IPS-18c (cell line): ENCODE data around the gene ZNF771.
"Not testable (repeated sequence)": the region's sequence is repeated elsewhere in the genome, so short reads cannot be mapped to it uniquely, and the experiment has no call there.

Experiments used
- H3K4me3 ChIP-seq: 2 replicates; pipeline ENCODE4 v1.7.0; 2013; ENCODE audit warnings: low read depth, mild to moderate bottlenecking, low read length, moderate library complexity; ENCODE audit not compliant: insufficient read depth
- H3K9me3 ChIP-seq: one replicate; pipeline ENCODE4 v1.6.1; 2013; ENCODE audit warnings: mild to moderate bottlenecking, low read length, moderate library complexity; ENCODE audit not compliant: control insufficient read depth, insufficient read depth

The ZNF771 gene

DNA sequence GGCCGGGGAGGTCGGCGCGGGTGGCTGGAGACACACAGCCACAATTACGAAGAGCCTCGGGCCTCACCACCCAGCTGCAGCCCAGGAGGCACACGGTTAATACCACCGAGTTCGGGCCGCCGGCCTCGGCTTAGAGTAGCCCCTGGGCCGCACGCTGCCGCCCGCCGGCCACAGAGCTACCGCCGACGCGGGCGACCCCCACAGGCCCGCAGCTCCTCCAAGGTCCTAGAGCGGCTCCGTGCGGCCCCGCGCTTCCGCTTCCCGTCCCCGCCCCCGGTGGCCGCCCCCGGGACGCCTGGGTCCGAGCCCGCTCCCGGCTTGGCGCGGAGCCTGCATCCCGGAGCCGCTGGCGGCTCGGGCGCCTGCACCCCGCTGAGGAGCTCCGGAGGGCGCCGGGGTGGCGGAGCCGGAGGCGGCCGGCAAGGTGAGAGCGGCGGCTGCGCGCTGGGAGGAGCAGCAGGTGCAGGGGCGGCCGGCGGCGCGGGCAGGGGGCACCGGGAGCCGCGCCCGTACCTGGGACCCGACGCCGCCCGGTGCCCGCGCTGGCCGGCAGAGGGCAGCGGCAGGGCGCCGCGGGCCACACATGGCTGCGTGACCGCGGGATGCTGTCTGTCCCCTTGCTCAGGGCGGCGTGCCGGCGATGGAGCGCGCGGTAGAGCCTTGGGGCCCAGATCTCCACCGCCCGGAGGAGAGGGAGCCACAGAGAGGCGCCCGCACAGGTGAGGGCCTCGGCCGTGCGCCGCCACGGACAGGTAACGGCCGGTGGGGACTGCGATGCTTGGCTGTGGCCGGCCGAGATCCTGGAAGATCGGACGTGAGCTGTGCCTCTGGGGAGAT lies 12.0 kb upstream of the ZNF771 start, which contains the start of gene ZNF48:
Gene ZNF48 (plus strand): TSS at position 266 of the 837 bp plus-strand sequence. CDS start 375 bp downstream, at position 641.
- peak within 1 kb of the TSS; percentile 94 for H3K4me3 ChIP-seq
- H3K9me3 ChIP-seq: no peaks in the 10 kb centered on the region

GRCh38 chr16:30395992-30396585 lies 11.3 kb upstream of the ZNF771 start:
- Histone ChIP-seq H3K4me3 (peak overlapping the region; percentile 94), H3K9me3 (no peaks in the 10 kb centered on the region)

GRCh38 chr16:30396627-30397026 lies 10.8 kb upstream of the ZNF771 start:
- H3K9me3 ChIP-seq: not testable (repeated sequence)
- peak overlapping the region; percentile 94 for H3K4me3 ChIP-seq

DNA sequence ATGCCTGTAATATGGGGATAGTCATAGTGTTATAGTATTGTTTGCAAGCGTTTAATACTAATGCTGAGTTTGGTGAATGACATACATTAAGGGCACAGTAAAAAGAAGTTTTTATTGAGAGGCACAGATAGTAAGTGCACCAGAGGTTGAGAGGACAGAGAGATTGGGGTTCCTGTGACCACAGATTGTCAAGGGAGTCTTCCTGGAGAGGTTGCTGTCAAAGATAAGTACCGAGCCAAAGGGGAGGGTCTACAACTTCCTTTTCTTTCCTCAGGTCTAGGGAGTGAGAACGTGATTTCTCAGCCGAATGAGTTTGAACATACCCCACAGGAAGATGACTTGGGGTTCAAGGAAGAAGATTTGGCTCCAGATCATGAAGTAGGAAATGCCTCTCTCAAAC lies 10.3 kb upstream of the ZNF771 start:
- no peaks in the 10 kb centered on the region for H3K9me3 ChIP-seq
- no peak overlapping the region for H3K4me3 ChIP-seq

- H3K9me3 ChIP-seq: no peaks in the 10 kb centered on the region
Observed at GRCh38 chr16:30397776-30398660, 9.4 kb upstream of the ZNF771 start.

DNA sequence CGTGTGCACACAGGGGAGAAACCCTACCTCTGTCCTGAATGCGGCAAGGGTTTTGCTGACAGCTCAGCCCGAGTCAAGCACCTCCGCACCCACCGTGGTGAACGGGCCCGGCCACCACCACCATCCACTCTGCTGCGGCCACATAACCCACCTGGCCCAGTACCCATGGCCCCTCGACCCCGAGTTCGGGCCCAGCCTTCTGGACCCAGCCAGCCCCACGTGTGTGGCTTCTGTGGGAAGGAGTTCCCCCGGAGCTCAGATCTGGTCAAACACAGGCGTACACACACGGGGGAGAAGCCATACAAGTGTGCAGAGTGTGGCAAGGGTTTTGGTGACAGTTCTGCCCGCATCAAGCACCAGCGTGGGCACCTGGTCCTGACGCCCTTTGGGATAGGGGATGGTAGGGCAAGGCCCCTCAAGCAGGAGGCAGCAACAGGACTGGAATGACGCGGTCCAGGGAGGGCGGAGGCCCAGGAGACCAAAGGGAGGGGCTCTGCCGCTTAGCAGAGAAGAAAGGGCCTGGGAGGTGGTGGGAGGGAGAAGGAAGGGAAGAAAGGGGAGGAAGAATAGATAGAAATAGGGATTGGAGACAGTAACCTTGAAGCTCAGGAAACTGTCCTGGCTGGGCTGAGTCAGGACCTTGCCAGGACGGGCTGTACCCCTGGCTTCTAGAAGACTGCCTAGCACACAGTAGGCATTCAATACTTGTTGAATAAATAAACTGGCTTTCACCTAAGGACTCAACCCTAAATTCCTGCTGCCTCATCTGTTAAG lies 8.6 kb upstream of the ZNF771 start:
- Histone ChIP-seq H3K9me3 (no peaks in the 10 kb centered on the region), H3K4me3 (no peak overlapping the region)

More at GRCh38 chr16:30397776-30398660, 9.4 kb upstream of the ZNF771 start:
- H3K4me3 ChIP-seq: no peak overlapping the region

GRCh38 chr16:30399435-30400186 lies 7.8 kb upstream of the ZNF771 start:
- H3K9me3 ChIP-seq: no peaks in the 10 kb centered on the region
- peak overlapping the region; percentile 60 for H3K4me3 ChIP-seq

DNA sequence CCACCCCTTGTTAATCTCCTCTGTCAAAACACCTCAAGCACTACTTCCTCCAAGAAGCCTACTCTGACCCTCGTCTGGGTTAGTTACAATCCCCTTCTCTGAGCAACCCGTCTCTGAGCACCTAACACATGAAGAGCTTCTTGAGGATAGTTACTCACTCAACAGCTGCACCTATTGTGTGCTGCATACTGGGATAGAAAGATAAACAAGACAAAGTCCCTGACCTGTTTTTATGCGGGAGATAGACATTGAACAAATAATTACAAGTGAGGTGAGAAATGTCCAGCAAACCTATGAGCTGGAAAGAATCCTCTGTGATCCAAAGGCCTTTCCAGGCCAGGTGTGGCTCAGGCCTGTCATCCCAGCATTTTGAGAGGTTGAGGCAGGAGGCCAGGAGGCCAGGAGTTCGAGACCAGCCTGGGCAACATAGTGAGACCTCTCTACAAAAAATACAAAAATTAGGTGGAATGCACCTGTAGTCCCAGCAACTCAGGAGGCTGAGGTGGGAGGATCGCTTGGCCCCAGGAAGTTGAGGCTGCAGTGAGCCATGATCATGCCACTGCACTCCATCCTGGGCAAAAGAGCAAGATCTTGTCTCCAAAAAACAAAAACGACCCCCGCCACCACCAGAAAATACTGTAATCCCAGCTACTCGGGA lies 5.5 kb upstream of the ZNF771 start:
- Histone ChIP-seq H3K4me3 (no peak overlapping the region), H3K9me3 (no peaks in the 10 kb centered on the region)

DNA sequence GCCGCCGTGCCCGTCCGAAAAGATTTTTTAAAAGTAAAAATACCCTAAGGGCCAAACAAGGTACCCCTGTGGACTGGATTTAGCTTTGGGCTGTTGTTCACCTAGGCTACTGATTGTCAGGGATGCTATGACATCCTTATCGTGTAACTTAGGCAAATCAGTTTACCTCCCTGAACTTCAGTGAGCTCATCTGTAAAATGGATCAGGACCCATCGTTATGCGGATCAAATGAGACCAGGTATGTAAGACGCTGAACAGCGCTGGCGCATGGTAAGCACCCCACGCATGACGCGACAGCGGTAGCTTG lies 658 bp upstream of the ZNF771 start:
- peak overlapping the region; percentile 80 for H3K4me3 ChIP-seq
- no peaks in the 10 kb centered on the region for H3K9me3 ChIP-seq

DNA sequence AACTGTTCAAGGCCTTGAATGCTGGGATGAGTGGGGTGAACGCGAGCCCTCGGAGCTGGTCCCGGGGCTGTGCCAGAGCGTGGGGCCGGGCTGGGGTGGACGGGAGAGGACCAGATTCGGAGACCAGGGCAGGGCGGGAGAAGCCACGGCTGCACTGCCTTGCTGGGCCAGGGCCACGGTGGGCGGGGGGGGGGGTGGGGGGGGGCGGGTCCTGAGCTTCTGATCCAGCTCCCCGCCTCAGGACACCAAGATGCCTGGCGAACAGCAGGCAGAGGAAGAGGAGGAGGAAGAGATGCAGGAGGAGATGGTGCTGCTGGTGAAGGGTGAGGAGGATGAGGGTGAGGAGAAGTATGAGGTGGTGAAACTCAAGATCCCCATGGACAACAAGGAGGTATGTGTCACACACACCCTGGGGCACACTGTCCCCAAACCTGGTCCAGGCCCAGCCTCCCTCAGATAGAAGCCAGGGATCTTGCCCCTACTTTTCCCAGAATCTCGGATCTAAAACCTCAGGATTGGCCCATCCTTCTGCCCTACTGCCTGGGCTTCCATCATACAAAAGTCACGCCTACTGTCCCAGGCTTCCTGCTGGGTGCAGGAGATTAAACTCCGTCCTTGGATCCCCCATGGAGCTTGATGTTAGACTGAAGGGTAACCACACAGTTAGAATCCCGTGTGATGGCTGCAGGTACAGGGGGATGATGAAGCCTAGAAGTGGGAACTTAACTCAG lies 563 bp downstream of the ZNF771 start:
- H3K9me3 ChIP-seq: no peaks in the 10 kb centered on the region
- peak overlapping the region; percentile 80 for H3K4me3 ChIP-seq

- Histone ChIP-seq H3K4me3 (no peak overlapping the region), H3K9me3 (no peaks in the 10 kb centered on the region)
Observed at GRCh38 chr16:30409125-30410060, 2.0 kb downstream of the ZNF771 start.

DNA sequence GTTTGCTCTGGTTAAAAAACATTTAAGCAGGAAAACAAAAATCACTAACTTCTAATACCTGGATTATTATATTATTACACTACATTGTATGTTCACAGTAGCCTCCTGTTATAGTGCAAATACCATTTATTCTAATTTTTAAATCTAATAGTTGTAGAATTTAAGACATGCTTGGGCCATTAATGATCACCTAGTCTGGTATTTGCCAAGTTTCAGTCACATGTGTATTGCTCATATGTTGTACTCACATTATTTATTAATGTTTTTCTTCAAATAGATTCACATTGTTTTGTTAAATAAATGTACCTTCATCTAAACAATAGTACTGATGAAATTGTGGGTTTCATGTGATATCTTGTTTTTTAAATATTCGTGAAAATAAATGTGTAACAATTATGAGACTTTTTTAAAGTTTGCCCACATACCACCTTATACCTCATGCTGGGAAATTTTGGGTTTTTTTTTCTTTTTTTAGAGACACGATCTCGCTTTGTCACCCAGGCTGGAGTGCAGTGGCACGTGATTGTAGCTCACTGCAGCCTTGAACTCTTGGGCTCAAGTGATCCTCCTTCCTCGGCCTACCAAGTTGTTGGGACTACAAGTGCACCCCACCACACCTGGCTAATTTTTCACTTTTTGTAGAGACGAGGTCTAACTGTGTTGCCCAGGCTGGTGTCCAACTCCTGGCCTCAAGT lies 5.9 kb downstream of the ZNF771 start:
- H3K4me3 ChIP-seq: no peak overlapping the region
- no peaks in the 10 kb centered on the region for H3K9me3 ChIP-seq

GRCh38 chr16:30414159-30414558 lies 6.8 kb downstream of the ZNF771 start:
- no peak overlapping the region for H3K4me3 ChIP-seq
- H3K9me3 ChIP-seq: no peaks in the 10 kb centered on the region

DNA sequence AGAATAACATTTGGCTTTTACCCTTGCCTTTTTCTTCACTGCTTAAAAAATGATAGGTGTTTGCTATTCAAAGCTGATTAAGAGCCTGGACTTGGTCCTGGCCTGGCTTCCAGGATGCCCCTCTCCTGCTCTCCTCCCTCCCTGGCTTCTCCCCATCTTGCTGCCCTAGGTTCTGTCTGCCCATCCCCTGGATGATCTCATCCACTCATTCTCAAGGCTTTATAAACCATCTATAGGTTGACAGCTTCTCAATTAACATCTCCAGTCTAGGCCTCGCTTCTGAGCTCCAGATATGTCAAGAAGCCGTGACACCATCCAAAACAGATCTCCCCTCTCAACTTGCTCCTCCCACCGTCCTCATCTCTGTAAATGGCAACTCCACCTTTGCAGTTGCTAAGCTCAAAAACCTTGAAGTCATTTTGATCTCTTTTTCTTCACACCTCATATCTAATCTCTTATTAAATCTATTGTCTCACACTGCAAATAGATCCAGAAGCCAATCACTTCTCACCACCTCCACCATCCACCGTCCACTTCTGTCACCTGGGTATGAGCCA lies 8.7 kb downstream of the ZNF771 start:
- Histone ChIP-seq H3K9me3 (no peaks in the 10 kb centered on the region), H3K4me3 (no peak overlapping the region)
